Parathyroid adenoma (tissue), 2 donors: ENCODE measurements around the gene CCDC92B.
"Not testable (repeated sequence)": the region's sequence is repeated elsewhere in the genome, so short reads cannot be mapped to it uniquely, and the experiment has no call there.

ENCODE experiments used
- H2AFZ ChIP-seq: fragments of 300-600 bp; sonication (generic); one replicate; pipeline ENCODE4 v1.7.0; 2017; ENCODE audit warnings: antibody characterized with exemption, mild to moderate bottlenecking
- H3K27ac ChIP-seq: fragments of 300-600 bp; sonication (generic); one replicate; pipeline ENCODE4 v1.7.0; 2017
- H3K27me3 ChIP-seq: fragments of 300-600 bp; sonication (generic); one replicate; pipeline ENCODE4 v1.7.0; 2017; ENCODE audit warnings: low read length; ENCODE audit not compliant: control insufficient read depth, insufficient read depth
- H3K36me3 ChIP-seq: fragments of 300-600 bp; sonication (generic); one replicate; pipeline ENCODE4 v1.7.0; 2017; ENCODE audit warnings: low read length; ENCODE audit not compliant: control insufficient read depth, insufficient read depth
- H3K4me1 ChIP-seq: fragments of 300-600 bp; sonication (generic); one replicate; pipeline ENCODE4 v1.7.0; 2017; ENCODE audit warnings: control low read depth
- H3K4me2 ChIP-seq: fragments of 300-600 bp; sonication (generic); one replicate; pipeline ENCODE4 v1.7.0; 2017; ENCODE audit warnings: low read length
- H3K4me3 ChIP-seq: fragments of 300-600 bp; sonication (generic); one replicate; pipeline ENCODE4 v1.7.0; 2017; ENCODE audit warnings: low read depth, low read length
- H3K79me2 ChIP-seq: fragments of 300-600 bp; sonication (generic); one replicate; pipeline ENCODE4 v1.7.0; 2017; ENCODE audit warnings: control low read depth
- H3K9ac ChIP-seq: fragments of 300-600 bp; sonication (generic); one replicate; pipeline ENCODE4 v1.7.0; 2017; ENCODE audit warnings: mild to moderate bottlenecking
- H3K9me3 ChIP-seq: fragments of 300-600 bp; sonication (generic); one replicate; pipeline ENCODE4 v1.7.0; 2017; ENCODE audit warnings: low read length; ENCODE audit not compliant: control insufficient read depth
- TF ChIP-seq, protein P1 (sequence below): fragments of 300-600 bp; sonication (generic); IDR thresholded peaks from one replicate; pipeline ENCODE4 v1.7.0; 2017; ENCODE audit warnings: antibody characterized with exemption, mild to moderate bottlenecking
- donor health status: primary hyperparathyroidism.

Gene CCDC92B

DNA sequence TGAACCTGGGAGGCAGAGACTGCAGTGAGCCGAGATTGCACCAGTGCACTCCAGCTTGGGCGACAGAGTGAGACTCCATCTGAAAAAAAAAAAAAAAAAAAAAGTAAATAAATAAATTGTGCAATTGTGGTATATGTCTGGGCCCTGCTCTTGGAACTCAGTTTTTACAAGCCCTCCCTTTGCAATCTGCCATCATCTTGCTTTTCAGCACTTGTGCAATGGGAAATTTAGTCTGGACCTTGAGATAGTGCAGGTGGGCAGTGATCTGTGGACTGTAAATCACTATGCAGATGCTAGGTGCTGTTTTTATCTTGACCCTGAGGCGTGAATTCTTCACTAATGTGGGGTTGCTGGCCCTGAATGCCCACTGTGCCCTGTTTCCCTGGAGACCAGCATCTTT, 40.2 kb upstream of the CCDC92B start:
- Histone ChIP-seq H3K4me1 (no peaks in the 10 kb centered on the region), H3K27ac (no peak overlapping the region), H2AFZ (no peak overlapping the region), H3K27me3 (no peaks in the 10 kb centered on the region), H3K79me2 (no peaks in the 10 kb centered on the region), H3K36me3 (no peaks in the 10 kb centered on the region), H3K9me3 (no peaks in the 10 kb centered on the region), H3K9ac (no peak overlapping the region), H3K4me2 (no peak overlapping the region), H3K4me3 (no peak overlapping the region)
- TF ChIP-seq, protein P1, sequence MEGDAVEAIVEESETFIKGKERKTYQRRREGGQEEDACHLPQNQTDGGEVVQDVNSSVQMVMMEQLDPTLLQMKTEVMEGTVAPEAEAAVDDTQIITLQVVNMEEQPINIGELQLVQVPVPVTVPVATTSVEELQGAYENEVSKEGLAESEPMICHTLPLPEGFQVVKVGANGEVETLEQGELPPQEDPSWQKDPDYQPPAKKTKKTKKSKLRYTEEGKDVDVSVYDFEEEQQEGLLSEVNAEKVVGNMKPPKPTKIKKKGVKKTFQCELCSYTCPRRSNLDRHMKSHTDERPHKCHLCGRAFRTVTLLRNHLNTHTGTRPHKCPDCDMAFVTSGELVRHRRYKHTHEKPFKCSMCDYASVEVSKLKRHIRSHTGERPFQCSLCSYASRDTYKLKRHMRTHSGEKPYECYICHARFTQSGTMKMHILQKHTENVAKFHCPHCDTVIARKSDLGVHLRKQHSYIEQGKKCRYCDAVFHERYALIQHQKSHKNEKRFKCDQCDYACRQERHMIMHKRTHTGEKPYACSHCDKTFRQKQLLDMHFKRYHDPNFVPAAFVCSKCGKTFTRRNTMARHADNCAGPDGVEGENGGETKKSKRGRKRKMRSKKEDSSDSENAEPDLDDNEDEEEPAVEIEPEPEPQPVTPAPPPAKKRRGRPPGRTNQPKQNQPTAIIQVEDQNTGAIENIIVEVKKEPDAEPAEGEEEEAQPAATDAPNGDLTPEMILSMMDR: no peak

DNA sequence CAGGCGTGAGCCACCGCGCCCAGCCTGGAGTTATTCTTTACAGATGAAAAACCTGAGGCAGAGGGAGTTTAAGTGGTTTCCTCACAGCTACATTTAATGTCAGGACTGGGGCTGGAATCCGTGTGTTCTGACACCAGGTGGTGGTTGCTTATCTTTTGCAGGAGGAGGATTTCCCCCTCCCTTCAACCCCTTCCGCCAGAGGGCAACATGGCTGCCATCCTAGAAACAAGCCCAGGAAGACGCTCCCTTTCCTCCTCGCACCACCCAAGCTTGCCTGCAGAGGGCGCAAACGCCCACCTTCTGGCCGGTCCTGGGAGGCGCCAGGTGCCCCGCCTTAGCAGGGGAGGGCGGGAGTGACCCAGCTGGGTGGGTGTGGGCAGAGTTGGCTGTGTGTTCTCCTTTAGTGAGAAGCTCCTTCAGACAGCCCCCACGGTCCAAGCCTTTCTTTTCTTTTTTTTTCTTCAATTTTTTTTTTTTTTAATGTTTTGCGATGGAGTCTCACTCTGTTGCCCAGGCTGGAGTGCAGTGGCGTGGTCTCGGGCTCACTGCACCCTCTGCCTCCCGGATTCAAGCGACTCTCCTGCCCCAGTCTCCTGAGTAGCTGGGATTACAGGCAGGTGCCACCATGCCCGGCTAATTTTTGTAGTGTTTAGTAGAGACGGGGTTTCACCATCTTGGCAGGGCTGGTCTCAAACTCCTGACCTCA, 36.9 kb upstream of the CCDC92B start:
- TF ChIP-seq, protein P1: peak; percentile 66
- H3K9ac ChIP-seq: no peak overlapping the region

DNA sequence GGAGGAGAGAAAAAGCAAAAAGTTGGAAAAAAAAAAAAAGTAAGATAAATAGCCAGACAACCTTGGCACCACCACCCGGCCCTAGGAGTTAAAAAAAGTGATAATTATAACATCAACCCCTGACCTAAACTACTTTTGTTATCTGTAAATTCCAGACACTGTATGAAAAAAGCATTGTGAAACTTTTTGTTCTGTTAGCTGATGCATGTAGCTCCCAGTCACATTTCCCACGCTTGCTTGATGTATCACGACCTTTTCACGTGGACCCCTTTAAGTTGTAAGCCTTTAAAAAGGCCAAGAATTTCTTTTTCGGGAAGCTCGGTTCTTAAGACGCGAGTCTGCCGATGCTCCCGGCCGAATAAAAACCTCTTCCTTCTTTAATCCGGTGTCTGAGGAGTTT, 35.9 kb upstream of the CCDC92B start:
- not testable (repeated sequence) for H3K4me1 ChIP-seq, H3K27me3 ChIP-seq, H3K4me3 ChIP-seq, H3K27ac ChIP-seq, H3K9me3 ChIP-seq, H2AFZ ChIP-seq, H3K9ac ChIP-seq, H3K4me2 ChIP-seq, H3K36me3 ChIP-seq, H3K79me2 ChIP-seq

More for the DNA sequence above, 36.9 kb upstream of the CCDC92B start:
- Histone ChIP-seq H3K4me3 (no peak overlapping the region), H2AFZ (peak overlapping the region; percentile 31), H3K36me3 (no peaks in the 10 kb centered on the region), H3K9me3 (no peaks in the 10 kb centered on the region), H3K27ac (no peak overlapping the region), H3K27me3 (no peaks in the 10 kb centered on the region), H3K4me1 (no peaks in the 10 kb centered on the region), H3K79me2 (no peaks in the 10 kb centered on the region), H3K4me2 (no peak overlapping the region)

DNA sequence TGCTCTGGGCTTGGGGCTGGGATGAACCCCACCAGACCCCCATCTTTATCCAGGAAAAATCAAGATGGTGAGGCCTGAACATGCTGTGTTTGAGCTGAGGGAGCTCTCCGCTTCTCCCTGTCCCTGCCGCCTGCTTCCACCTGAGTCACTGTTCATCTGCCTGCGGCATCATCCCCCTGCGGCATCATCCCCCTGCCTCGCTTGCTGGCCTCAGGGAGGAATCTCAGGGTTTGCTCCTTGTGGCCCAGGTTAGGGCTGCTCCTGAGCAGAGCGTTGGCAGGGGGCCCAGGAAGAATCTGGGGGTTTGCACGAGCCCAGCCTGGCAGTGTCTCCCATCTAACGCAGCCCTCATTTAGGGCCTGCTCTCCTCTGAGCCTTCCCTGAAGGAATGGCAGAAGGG, 35.4 kb upstream of the CCDC92B start:
- H3K27me3 ChIP-seq: no peaks in the 10 kb centered on the region
- TF ChIP-seq, protein P1: no peak

DNA sequence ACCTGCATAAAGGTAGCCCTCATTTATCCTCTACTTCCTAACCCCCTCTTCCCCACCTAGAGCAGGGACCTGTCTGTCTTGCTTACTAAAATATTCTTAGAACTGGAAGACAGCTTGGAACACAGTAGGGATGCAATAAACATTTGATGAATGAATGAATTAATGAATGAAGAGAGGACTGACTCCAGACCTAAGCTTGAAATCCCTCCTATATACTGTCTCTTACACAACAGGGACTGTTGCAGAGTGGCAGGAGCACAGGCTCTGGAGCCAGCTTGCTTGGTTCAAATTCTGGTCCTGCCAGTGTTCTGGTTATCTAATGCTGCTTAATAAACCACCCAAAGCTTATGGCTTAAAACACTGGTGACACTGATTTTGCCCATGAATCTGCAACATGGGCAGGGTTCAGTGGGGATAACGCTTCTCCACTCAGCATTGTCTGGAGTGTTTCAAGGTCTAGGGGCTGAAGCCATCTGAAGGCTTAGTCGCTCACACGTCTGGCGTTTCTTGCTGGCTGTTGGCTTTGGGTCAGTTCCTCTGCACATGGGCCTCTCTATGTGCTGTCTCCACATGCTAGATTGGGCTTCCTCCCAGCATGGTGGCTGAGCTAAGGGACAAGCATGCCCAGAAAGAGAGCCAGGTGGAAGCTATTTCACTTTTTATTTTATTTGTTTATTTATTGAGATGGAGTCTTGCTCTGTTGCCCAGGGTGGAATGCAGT, 34.0 kb upstream of the CCDC92B start:
- TF ChIP-seq, protein P1: no peak
- no peaks in the 10 kb centered on the region for H3K79me2 ChIP-seq
- no peak overlapping the region for H3K4me3 ChIP-seq
- no peaks in the 10 kb centered on the region for H3K27me3 ChIP-seq
- H3K4me2 ChIP-seq: no peak overlapping the region
- no peaks in the 10 kb centered on the region for H3K4me1 ChIP-seq
- no peaks in the 10 kb centered on the region for H3K36me3 ChIP-seq
- H2AFZ ChIP-seq: no peak overlapping the region
- no peaks in the 10 kb centered on the region for H3K9me3 ChIP-seq
- H3K9ac ChIP-seq: no peak overlapping the region
- H3K27ac ChIP-seq: no peak overlapping the region

More for the DNA sequence above, 35.4 kb upstream of the CCDC92B start:
- H3K4me2 ChIP-seq: no peak overlapping the region
- H3K79me2 ChIP-seq: no peaks in the 10 kb centered on the region
- H3K9me3 ChIP-seq: no peaks in the 10 kb centered on the region
- H3K4me3 ChIP-seq: no peak overlapping the region
- H3K36me3 ChIP-seq: no peaks in the 10 kb centered on the region
- no peak overlapping the region for H2AFZ ChIP-seq
- no peak overlapping the region for H3K9ac ChIP-seq
- H3K4me1 ChIP-seq: no peaks in the 10 kb centered on the region
- H3K27ac ChIP-seq: no peak overlapping the region
